B cell (primary cell): ENCODE results near the gene PRPF19.

Experiments
- EZH2 ChIP-seq: IDR thresholded peaks from 2 replicates; pipeline ENCODE4 v1.6.1; 2012; ENCODE audit warnings: borderline replicate concordance, low read depth, mild to moderate bottlenecking, moderate library complexity, low read length; ENCODE audit not compliant: insufficient read depth, poor library complexity, severe bottlenecking
- TF ChIP-seq, protein P1 (sequence below): fragments of 200-600 bp; IDR thresholded peaks from one replicate; pipeline ENCODE4 v1.8.0; 2022; ENCODE audit warnings: antibody characterized with exemption, mild to moderate bottlenecking

DNA sequence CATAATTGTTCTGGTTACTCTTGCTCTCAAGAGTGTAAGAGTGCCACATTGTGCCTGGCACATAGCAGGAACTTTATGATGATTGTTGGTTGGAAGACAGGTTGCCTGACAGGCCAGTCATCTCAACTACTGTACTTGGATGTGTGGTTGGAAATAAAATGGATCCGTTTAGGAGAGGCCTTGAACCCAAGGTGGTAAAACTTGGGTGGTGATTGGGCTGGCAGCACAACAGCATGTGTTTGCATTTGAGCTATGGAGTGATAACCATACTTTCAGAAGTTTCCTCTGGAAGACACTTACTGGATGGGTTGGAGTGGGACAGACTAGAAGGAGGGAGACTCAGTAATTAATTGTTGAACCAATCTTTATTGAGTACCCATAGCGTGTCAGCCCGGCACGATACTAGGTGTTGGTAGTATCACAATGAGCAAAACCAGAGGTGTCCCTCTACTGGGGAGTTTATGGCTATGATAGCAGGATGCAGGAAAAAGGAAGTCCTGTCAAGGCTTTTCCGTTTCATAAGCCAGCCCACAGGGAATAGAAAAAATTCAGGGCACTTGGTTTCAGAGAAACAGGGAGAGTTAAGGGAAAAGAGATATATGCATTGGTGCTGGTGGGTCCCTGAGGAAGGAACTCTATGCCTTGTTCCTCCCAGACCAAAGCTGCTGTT lies 4.5 kb upstream of the PRPF19 start:
- TF ChIP-seq, protein P1, sequence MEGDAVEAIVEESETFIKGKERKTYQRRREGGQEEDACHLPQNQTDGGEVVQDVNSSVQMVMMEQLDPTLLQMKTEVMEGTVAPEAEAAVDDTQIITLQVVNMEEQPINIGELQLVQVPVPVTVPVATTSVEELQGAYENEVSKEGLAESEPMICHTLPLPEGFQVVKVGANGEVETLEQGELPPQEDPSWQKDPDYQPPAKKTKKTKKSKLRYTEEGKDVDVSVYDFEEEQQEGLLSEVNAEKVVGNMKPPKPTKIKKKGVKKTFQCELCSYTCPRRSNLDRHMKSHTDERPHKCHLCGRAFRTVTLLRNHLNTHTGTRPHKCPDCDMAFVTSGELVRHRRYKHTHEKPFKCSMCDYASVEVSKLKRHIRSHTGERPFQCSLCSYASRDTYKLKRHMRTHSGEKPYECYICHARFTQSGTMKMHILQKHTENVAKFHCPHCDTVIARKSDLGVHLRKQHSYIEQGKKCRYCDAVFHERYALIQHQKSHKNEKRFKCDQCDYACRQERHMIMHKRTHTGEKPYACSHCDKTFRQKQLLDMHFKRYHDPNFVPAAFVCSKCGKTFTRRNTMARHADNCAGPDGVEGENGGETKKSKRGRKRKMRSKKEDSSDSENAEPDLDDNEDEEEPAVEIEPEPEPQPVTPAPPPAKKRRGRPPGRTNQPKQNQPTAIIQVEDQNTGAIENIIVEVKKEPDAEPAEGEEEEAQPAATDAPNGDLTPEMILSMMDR = no peak
- TF ChIP-seq EZH2 = no peak
